ENCODE data around the gene GNPTG.

The GNPTG gene

DNA sequence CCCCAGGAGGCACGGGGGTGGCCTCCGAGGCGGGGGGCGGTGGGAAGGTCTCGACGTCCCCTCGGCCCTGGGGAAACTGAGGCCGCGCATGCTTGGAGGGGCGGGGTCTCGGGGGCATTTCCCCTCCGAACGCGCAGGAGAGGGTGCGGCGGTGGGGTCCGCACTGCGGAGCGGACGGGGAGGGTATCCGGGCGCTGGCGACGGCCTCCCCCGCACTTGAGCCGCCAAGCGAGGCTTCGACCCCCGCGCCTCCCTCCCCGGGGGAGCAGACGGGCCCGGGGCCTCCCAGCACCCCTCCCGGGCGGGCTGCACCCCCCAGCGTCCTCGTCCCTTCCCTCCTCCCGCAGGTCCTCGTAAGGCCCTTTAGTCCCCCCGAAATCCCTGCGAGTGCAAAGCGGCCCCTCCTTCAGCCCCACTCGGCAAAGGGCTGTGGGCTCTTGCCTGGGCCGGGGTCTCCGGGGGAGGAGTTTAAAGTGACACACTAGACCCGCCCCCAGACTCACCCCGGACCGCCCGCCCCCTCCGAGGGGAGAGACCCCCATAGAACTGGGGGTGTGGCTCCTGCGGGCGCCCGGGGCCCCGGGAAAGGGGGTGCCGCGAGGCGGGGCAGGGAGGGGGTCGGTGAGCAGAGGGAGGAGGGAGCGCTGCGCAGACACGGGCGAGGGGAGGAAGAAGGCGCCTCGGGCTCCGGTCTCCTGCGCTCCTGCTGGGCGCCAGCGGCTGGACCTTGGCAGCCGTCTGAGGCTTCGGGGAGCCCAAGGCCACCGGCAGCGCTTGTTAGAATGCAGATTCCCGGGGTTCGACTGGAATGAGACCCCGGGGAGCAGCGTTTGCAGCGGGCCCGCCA lies 17.7 kb upstream of the GNPTG start:
- DNase-seq (ENCODE audit: low read depth in 2 of 2) = no peak

DNA sequence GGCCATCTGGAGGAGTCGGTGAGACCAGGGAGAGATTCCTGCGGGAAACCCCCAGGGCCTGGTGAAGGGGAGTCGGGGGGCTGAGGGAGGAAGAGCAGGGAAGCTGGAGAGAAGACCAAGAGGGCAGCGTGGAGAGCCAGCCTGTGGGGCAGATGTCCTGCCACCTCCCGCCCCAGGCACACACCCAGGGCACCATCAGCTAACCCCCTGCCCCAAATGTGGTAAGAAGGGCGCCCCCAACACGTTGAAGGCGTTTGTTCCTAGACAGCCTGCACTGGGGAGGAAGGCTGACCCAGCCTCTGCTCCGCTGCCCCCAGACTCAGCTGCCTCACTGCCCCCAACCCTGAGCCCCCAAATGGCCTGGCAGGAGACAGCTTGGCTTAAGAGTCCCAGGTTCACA lies 17.0 kb upstream of the GNPTG start:
- DNase-seq (ENCODE audit: low read depth in 2 of 2) = no peak

DNA sequence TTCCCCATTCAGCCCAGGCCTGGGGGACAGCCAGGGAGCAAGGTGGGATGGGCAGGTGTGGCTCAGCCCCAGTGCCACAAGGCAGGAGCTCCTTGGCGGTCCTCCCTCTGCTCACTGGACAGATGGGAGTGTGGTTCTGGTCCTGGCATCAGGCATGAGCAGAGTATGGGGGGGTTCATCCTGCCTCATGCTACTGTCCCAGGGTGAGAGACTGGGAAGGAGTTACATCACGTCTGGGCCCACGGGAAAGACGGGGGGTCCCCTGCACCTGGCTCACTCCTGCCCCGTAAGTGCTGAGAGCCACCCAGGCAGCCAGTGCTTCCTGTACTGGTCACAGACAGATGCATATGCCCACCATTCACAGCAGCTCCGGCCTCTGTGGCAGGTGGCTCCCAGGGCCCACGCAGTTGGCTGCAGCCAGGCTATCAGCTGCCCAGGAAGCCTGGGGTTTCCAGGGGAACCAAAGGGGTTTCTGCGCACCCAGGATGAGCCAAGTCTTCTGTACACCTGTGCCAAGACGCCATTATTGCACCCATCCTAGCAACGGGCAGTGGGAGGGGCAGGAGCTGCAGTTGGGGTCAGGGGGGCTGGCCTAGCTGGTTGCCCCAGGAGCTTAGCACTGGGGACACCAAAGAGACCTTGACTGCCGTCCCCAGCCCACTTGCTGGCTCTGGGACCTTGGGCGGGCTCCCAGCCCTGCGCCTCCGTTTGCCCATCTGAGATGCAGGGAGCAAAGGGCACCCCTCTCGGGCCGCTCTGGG lies 16.3 kb upstream of the GNPTG start:
- no peak for DNase-seq (ENCODE audit: low read depth in 2 of 2)

- DNase-seq (ENCODE audit: low read depth in 2 of 2) = no peak
These were observed 15.7 kb upstream of the GNPTG start for GRCh38 chr16:1335996-1336395.

GRCh38 chr16:1336619-1337018 lies 15.1 kb upstream of the GNPTG start:
- DNase-seq (ENCODE audit: low read depth in 2 of 2) = no peak

DNA sequence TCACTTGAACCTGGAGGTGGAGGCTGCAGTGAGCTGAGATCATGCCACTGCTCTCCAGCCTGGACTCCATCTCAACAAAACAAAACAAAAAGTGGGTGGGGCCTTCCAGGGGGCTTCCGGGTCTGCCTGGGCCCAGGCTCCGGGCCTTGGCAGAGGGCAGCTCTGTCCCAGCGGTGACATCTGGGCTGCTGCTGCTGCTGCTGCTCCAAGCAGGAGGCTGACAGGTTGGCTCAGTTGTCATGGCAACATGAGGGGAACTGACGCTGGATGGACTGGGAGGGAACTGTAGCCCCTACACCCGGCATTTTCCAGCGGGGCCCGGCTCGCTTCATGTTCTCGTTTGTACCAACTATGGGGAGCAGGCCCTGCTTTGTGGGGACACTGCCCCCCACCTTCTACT lies 14.2 kb upstream of the GNPTG start:
- DNase-seq (ENCODE audit: low read depth in 2 of 2) = no peak

DNA sequence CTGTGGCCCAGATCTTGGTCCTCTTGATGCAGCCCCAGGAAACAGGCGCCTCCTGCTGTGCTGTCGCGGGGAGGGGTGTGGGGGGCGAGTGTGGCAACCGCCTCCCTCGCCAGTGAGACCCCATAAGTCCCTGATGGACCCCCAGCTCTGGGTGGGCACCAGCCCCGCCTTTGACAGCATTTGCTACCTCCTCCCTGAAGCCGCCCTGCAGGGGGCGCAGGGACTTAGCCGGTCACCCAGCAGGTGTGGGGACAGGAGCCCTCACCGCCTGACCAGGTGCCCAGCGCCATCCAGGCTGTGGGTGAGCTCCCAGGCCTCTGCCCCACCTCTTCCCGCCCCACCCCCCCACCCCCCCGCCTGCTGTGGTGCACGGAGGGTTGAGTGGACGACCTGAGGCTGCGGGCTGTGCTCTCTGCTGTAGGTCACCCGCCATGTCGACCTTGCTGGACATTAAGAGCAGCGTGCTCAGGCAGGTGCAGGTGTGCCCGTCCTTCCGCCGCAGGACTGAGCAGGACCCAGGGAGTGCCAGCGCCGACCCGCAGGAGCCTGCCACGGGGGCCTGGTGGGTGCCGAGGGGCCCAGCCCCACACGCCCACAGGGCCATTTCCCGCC lies 13.5 kb upstream of the GNPTG start:
- DNase-seq (ENCODE audit: low read depth in 2 of 2) = no peak

DNA sequence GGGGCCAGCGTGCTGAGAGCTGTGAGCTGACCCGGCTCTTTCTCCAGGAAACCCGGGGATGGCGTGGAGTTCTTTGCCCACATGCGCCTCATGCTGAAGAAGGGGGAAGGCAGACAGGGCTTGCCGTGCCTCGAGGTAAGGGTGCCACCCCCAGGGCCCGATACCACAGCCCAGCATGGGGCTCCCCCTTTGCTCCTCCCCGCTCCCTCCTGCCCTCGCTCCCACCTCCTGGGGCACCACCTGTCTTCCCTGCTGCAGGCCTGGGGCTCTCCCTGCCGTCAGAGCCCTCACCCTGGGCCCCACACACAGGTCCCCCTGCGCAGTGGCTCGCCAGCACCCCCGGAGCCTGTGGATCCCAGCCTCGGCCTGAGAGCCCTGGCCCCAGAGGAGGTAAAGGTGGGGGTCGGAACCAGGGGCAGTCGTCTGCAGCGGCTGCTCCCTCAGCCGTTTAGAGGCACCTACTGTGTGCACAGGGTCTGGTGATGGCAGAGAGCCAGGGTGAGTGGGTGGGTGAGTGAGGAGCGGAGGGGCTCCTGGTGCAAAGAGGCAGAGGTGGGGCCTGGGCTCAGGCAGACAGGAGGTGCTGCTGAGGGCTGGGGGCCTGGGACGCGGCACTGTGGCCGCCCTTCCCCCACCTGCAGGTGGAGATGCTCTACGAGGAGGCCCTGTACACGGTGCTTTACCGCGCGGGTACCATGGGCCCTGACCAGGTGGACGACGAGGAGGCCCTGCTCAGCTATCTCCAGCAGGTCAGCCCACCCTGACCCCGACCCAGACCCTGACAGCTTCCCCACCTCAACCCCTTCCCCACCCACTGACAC lies 12.7 kb upstream of the GNPTG start:
- no peak for DNase-seq (ENCODE audit: low read depth in 2 of 2)

GRCh38 chr16:1340730-1341494 lies 10.8 kb upstream of the GNPTG start:
- DNase-seq (ENCODE audit: low read depth in 2 of 2) = no peak

- DNase-seq (ENCODE audit: low read depth in 2 of 2) = no peak
These were observed 10.0 kb upstream of the GNPTG start for GRCh38 chr16:1341495-1342420.

DNA sequence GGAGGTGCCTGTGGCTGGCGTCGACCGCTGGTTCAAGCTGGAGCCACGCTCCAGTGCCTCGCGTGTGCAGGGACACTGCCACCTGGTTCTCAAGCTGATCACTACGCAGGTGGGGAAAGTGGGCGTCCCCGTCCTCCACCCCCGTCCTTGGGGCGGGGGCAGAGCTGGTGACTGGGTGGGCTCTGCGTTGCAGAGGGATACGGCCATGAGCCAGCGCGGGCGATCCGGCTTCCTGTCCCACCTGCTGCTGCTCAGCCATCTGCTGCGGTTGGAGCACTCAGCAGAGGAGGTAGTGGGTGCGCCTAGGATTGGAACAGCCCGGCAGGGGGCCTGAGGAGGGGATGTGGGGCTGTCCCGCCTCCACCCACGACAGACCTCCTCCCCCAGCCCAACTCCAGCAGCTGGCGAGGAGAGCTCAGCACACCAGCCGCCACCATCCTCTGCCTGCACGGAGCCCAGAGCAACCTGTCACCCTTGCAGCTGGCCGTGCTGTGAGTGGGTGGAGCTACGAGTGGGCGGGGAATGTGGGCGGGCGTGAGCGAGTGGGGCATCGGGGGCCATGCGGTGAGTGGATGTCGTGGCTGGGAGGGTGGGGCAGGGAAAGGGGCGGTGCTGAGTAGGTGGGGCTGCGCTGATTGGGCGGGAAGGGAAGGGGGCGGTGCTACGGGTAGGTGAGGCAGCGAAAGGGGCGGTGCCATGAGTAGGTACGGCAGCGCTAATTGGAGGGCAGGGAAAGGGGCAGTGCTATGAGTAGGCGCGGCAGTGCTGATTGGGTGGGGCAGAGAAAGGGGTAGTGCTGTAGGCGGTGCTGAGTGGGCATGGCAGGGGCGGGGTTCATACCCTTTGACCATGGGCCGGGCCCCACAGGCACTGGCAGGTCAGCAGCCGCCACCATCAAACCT lies 9.0 kb upstream of the GNPTG start:
- DNase-seq (ENCODE audit: low read depth in 2 of 2) = peak; percentile 86 to 94

GRCh38 chr16:1343428-1344242 lies 8.1 kb upstream of the GNPTG start:
- DNase-seq (ENCODE audit: low read depth in 2 of 2) = no peak

DNA sequence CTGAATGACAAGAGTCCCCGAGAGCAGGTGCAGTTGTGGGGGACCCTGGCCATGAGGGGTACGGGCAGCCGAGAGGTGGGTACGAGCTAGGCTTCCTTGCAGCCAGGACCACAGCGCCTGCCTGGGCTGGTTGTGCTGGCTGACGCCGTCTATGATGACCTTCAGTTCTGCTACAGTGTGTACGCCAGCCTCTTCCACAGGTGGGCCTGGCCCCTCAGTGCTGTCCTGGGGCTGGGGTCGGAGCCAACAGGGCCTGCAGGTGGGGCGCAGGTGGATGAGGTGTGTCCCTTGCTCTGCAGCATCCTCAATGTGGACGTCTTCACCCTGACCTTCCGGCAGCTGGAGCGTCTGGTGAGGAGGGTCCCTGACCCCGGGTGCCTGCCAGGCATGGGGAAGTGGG lies 7.2 kb upstream of the GNPTG start:
- DNase-seq (ENCODE audit: low read depth in 2 of 2) = no peak

DNA sequence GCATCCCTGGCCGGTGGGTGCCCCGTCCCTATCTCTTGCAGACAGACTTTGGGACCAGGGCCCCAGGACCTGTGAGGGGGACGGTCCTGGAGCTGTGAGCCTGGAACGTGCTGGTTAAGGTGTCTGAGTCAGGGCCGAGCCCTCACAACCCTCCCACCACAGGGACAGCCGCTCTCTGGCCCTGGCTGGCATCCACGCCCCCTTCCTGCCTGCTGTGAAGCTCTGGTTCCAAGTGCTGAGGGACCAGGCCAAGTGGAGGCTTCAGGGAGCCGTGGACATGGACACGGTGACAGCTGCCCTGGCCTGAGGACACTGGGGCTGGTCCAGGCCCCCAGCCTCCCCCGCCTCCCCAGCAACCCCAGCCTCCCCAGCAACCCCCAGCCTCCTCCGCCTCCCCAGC lies 6.6 kb upstream of the GNPTG start:
- DNase-seq (ENCODE audit: low read depth in 2 of 2) = no peak

- no peak for DNase-seq (ENCODE audit: low read depth in 2 of 2)
These were observed 5.9 kb upstream of the GNPTG start for GRCh38 chr16:1345651-1346421.

DNA sequence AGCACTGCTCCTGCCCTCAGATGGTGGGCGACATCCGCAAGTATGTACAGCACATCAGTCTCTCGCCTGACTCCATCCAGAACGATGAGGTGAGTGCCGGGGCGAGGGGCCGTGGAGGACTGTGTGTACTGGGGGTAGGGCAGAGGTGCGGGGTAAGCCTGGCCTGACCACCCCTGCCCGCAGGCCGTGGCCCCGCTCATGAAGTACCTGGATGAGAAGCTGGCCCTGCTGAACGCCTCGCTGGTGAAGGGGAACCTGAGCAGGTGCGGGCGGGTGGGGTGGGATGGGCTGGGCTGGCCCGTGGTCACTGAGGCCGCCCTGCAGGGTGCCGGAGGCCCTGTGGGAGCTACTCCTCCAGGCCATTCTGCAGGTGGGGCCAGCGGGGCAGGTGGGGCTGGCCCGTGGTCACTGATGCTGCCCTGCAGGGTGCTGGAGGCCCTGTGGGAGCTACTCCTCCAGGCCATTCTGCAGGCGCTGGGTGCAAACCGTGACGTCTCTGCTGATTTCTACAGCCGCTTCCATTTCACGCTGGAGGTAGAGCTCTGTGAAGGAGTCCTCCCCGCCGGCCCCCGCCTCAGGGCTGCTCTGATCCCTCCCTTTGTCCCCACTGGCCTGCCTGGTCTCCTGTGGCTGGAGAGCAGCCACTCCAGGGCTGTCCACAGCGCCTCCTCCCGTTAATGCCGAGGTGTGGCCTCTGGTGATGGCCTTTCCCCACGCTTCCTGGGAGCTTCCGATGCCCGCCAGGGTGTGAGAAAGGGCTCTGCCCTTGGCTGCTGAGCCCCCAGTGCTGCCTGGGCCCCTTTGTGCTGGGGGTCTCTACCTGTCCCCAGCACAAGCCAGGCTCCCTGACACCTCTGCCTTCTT lies 5.1 kb upstream of the GNPTG start:
- DNase-seq (ENCODE audit: low read depth in 2 of 2) = no peak
